Measurements from ENCODE around the gene NAA40. TPM values are rescaled to one million over a fixed set of nuclear protein-coding genes. Genes with fewer than 3 reads are reported as not detected.
"Not testable (repeated sequence)": the region's sequence is repeated elsewhere in the genome, so short reads cannot be mapped to it uniquely, and the experiment has no call there.

NAA40 gene
- total RNA-seq, 2 donors from 2014 or later, result 15.1 to 15.2 TPM

DNA sequence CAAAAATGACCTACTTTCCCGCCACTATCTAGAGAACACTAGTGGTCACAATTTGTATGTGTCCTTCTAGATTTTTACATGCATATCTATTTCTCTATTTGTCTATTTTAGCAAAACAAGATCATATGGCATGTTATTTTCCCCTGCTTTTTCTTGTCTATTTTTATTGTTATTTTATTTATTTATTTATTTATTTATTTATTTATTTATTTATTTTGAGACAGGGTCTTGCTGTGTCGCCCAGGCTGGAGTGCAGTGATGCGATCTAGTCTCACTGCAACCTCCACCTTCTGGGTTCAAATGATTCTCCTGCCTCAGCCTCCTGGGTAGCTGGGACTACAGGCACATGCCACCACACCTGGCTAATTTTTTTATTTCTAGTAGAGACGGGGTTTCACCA is 25.1 kb downstream of the NAA40 start:
- not testable (repeated sequence) for H3K9me3 Mint-ChIP-seq; ATAC-seq (replicated peaks in 1 of 2); H3K27ac Mint-ChIP-seq; H3K4me3 Mint-ChIP-seq; H3K27me3 Mint-ChIP-seq (ENCODE audit: low read depth); H3K4me1 Mint-ChIP-seq (ENCODE audit: low read depth); H3K36me3 Mint-ChIP-seq (ENCODE audit: insufficient read depth in 2 of 2); DNase-seq

DNA sequence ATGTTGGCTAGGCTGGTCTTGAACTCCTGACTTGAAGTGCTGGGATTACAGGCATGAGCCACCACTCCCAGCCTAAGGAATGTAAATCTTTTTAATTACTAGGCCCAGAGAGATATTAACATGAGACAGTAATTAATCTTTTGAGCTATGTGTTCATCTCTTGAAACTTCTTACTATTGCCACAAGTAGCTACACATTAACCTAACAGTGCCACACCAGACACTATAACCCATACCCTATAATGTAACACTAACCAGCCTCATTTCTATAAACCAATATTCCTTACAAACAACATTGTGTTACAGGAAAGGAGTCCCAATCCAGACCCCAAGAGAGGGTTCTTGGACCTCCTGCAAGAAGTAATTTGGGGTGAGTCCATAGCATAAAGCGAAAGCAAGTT is 27.6 kb downstream of the NAA40 start:
- Mint-ChIP-seq H3K4me1 (ENCODE audit: low read depth) (no peaks in the 10 kb centered on the region), H3K27ac (no peak overlapping the region), H3K4me3 (no peak overlapping the region), H3K36me3 (ENCODE audit: insufficient read depth in 2 of 2) (no peaks in the 10 kb centered on the region), H3K27me3 (ENCODE audit: low read depth) (peaks cover 9% of the 10 kb centered on the region), H3K9me3 (no peaks in the 10 kb centered on the region)
- ATAC-seq (replicated peaks in 1 of 2) (no peak), DNase-seq (no peak)

DNA sequence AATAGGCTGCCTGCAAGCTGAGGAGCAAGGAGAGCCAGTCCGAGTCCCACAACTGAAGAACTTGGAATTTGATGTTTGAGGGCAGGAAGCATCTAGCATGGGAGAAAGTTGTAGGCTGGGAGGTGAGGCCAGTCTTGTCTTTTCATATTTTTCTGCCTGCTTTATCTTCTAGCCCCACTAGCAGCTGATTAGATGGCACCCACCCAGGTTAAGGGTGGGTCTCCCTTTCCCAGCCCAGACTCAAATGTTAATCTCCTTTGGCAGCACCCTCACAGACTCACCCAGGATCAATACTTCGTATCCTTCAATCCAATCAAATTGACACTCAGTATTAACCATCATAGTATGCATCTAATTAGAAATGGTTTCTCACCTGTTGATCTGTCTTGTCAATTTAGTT is 30.7 kb downstream of the NAA40 start:
- peaks cover 4% of the 10 kb centered on the region for H3K4me1 Mint-ChIP-seq (ENCODE audit: low read depth)
- H3K4me3 Mint-ChIP-seq, result no peak overlapping the region
- peaks cover 3 to 4% of the 10 kb centered on the region in 2 donors for H3K36me3 Mint-ChIP-seq (ENCODE audit: insufficient read depth in 2 of 2)
- no peaks in the 10 kb centered on the region for H3K9me3 Mint-ChIP-seq
- DNase-seq, result no peak
- peaks cover 9% of the 10 kb centered on the region for H3K27me3 Mint-ChIP-seq (ENCODE audit: low read depth)
- no peak overlapping the region for H3K27ac Mint-ChIP-seq
- no peak for ATAC-seq (replicated peaks in 1 of 2)

DNA sequence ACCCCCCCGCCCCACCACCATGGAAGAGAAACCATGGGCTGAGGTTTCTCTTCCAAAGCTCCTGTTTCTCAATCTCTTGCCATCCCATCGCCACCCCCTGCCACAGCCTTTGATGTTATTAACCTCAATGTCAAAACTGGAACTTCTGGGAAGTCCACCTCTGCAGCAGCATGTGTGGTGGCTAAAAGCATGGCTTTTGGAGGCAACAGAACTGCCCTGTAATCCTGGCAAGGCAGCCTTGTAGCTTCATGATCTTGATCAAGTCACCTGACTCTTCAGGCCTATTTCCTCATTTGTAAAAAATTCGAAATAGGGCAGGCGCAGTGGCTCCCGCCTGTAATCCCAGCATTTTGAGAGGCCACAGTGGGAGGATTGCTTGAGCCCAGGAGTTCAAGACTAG is 32.1 kb downstream of the NAA40 start:
- no peak overlapping the region for H3K27ac Mint-ChIP-seq
- H3K4me1 Mint-ChIP-seq (ENCODE audit: low read depth), result peaks cover 11% of the 10 kb centered on the region
- ATAC-seq (replicated peaks in 1 of 2) (no peak), DNase-seq (no peak)
- no peak overlapping the region for H3K4me3 Mint-ChIP-seq
- H3K9me3 Mint-ChIP-seq, result no peaks in the 10 kb centered on the region
- H3K27me3 Mint-ChIP-seq (ENCODE audit: low read depth), result peaks cover 9% of the 10 kb centered on the region
- H3K36me3 Mint-ChIP-seq (ENCODE audit: insufficient read depth in 2 of 2), result peaks cover 6 to 12% of the 10 kb centered on the region in 2 donors

DNA sequence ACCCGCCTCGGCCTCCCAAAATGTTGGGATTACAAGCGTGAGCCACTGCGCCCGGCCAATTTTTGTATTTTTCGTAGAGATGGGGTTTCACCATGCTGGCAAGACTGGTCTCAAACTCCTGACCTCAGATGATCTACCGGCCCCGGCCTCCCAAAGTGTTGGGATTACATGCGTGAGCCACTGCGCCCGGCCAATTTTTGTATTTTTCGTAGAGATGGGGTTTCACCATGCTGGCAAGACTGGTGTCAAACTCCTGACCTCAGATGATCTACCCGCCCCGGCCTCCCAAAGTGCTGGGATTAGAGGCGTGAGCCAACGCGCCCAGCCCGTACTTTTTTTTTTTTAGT is 35.1 kb downstream of the NAA40 start:
- H3K27me3 Mint-ChIP-seq (ENCODE audit: low read depth); H3K27ac Mint-ChIP-seq; DNase-seq; ATAC-seq (replicated peaks in 1 of 2); H3K9me3 Mint-ChIP-seq: not testable (repeated sequence)
- Mint-ChIP-seq H3K4me3 (peak overlapping the region; percentile 98 to 100), H3K4me1 (ENCODE audit: low read depth) (peaks cover 27% of the 10 kb centered on the region), H3K36me3 (ENCODE audit: insufficient read depth in 2 of 2) (peaks cover 8 to 25% of the 10 kb centered on the region in 2 donors)

DNA sequence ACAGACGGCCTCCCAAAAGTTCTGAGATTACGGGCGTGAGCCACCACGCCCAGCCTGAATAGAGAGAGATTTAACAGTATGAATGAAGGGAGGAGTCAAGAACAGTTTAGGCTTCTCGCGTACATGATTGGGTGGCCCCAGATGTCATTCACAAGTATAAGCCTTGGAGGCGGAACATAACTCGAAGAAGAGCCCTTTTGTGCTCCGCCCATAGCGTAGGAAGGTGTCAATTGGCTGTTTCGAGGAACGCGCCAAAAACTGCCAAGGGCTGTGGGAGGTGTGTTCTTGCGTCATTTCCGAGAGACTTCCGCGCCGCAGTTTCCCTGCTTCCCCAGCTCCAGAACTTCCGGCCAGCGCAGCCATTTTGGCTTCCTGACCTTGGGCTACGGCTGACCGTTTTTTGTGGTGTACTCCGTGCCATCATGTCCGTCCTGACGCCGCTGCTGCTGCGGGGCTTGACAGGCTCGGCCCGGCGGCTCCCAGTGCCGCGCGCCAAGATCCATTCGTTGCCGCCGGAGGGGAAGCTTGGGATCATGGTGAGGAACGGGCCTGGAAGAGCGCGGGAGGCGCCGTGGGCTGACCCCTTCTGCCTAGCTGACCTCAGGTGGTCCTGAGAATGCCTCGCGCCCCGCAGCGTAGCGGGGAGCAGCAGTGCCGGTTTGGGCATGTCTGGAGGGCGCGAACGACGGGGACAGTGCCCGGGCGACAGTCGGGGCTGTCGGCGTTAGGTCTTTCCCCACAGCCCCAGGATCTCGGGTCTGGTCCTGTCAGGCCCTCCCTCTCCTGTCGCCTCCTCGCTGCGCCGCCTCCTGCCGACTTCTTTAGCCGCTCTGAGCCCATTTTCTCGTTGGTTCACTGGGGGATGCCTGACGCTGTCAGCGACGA is 35.7 kb downstream of the NAA40 start, which contains the start of gene COX8A:
COX8A (plus strand) TSS at position 362 of the 885 bp plus-strand sequence; CDS start at position 423, 61 bp downstream.
- DNase-seq (peak; percentile 92 to 97), ATAC-seq (replicated peaks in 1 of 2) (peak; percentile 98 to 99)

DNA sequence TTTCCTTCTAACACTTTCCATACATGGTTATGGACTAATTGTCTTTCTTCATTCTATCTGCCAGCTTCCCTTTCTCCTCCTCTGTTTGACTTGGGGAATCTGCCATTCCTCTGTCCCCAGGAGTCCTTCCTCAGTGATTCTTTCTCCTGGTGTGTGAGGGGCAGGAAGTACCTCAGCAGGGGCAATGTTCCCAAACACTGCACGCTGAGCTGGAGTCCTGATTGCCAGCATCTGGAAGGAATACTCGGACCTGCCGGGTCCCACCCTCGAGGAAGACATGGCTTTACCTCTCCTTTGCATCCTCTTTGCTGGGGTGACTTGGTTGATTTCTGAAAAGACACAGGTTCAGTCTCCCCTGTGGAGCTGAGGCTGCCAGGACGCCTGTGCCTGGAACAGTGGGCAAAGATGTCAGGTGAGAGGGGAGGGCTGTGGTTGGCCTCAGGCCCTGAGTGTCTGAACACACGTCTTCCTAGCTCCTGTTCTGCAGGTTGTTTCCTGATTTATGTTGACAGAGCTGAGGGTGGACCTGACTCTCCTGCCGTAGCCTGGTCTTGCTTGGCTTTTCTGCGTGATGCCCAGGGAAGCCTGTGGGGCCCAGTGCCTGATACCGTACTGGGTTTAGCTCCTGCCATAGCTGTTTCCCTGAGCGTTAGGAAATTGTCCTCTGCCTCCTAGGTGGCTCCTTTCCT is 39.9 kb downstream of the NAA40 start:
- peaks cover 5 to 23% of the 10 kb centered on the region in 2 donors for H3K36me3 Mint-ChIP-seq (ENCODE audit: insufficient read depth in 2 of 2)
- DNase-seq (no peak), ATAC-seq (replicated peaks in 1 of 2) (no peak)
- no peaks in the 10 kb centered on the region for H3K27me3 Mint-ChIP-seq (ENCODE audit: low read depth)
- H3K4me1 Mint-ChIP-seq (ENCODE audit: low read depth), result peaks cover 41% of the 10 kb centered on the region
- no peaks in the 10 kb centered on the region for H3K9me3 Mint-ChIP-seq
- no peak overlapping the region for H3K27ac Mint-ChIP-seq
- H3K4me3 Mint-ChIP-seq, result no peak overlapping the region

More for the DNA sequence above, 35.7 kb downstream of the NAA40 start, which contains the start of gene COX8A:
- Mint-ChIP-seq H3K4me1 (ENCODE audit: low read depth) (peaks cover 27% of the 10 kb centered on the region), H3K27me3 (ENCODE audit: low read depth) (peaks cover 3% of the 10 kb centered on the region), H3K4me3 (peak within 1 kb of the TSS; percentile 98 to 100), H3K36me3 (ENCODE audit: insufficient read depth in 2 of 2) (peaks cover 8 to 25% of the 10 kb centered on the region in 2 donors), H3K27ac (peak within 1 kb of the TSS; percentile 99), H3K9me3 (no peaks in the 10 kb centered on the region)

DNA sequence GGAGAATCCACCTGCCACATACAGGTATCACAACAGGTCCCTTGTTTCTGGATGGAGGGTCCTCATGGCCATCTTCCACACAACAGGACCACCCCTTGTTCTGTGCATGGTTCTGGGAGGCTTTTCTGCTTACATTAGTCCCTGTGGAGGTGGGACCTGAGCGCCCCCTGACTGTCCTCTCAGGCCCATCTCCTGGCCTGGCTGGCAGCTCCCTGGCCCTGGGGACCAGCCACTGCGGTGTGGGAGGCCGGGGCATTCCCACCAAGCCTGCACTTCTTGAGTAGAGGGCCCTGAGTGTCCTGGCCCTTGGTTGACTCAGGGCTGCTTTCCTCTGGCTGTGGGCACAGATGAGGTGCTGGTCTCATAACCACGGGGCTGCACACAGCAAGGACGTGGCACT is 40.6 kb downstream of the NAA40 start:
- DNase-seq, result no peak
- H3K36me3 Mint-ChIP-seq (ENCODE audit: insufficient read depth in 2 of 2), result peaks cover 5 to 22% of the 10 kb centered on the region in 2 donors
- no peak overlapping the region for H3K27ac Mint-ChIP-seq
- H3K9me3 Mint-ChIP-seq, result no peaks in the 10 kb centered on the region
- H3K27me3 Mint-ChIP-seq (ENCODE audit: low read depth), result no peaks in the 10 kb centered on the region
- H3K4me1 Mint-ChIP-seq (ENCODE audit: low read depth), result peaks cover 37% of the 10 kb centered on the region
- ATAC-seq (replicated peaks in 1 of 2), result no peak
- no peak overlapping the region for H3K4me3 Mint-ChIP-seq

DNA sequence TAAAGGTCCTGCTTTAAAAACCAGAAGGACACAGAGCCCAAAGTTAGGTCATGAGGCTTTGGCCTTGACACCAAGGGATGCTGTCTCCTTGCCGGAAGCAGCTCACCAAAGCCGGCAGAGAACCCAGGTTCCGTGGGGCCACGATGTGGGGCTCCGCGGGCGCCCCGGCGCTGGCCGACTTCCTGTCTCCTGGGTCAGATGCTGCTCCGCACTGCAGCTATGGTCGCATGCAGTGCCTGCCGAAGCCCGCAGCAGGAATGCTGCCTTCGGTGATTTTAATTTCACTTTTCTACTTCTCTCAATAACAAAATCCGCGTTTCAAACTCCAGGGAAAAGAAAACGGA is 47.0 kb downstream of the NAA40 start:
- peaks cover 5 to 16% of the 10 kb centered on the region in 2 donors for H3K36me3 Mint-ChIP-seq (ENCODE audit: insufficient read depth in 2 of 2)
- H3K4me1 Mint-ChIP-seq (ENCODE audit: low read depth), result peaks cover 44% of the 10 kb centered on the region
- no peaks in the 10 kb centered on the region for H3K27me3 Mint-ChIP-seq (ENCODE audit: low read depth)
- DNase-seq (peak; percentile 83 to 84), ATAC-seq (replicated peaks in 1 of 2) (peak; percentile 85)
- peak overlapping the region; percentile 97 for H3K27ac Mint-ChIP-seq
- H3K9me3 Mint-ChIP-seq, result no peaks in the 10 kb centered on the region
- peak overlapping the region; percentile 98 to 99 for H3K4me3 Mint-ChIP-seq

DNA sequence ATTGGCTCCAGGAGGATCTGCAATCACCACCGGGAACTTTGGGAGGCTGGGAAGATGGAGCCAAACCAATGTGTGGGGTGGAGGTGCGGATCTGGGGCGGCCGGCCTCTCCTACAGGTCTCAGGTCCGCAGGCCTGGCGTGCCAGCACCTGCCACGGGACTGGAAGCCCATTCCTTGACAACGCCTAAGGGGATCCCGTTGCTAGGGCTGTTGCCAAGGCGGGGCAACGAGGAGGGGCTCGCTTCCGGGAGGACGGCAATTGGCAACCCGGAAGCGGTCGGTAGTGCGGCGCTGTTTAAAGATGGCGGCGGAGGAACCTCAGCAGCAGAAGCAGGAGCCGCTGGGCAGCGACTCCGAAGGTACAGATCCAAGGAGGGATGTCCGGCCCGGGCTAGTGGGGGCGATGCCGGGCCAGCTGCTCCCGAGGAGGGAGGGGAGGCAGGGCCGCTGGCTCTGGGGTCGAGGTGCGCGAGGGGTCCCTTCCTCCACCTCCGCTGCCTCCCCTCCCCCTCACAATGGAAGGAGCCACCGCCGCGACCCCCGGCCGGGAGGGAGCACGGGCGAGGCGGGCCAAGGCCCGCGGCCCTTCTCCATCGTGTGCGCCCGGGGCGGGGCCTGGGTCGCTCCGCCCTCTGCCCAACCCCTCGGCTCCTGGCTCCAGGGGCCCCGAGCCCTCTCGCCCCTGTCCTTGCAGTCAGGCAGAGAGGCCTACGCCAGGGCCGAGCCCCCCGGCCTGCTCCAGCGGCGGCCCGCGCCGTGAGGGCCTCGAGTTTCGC is 47.5 kb downstream of the NAA40 start, which contains the start of gene OTUB1:
OTUB1 (plus strand) TSS at position 283 of the 776 bp plus-strand sequence; CDS start at position 302, 19 bp downstream.
- Mint-ChIP-seq H3K4me1 (ENCODE audit: low read depth) (peaks cover 41% of the 10 kb centered on the region), H3K27ac (peak within 1 kb of the TSS; percentile 97), H3K36me3 (ENCODE audit: insufficient read depth in 2 of 2) (peaks cover 5 to 17% of the 10 kb centered on the region in 2 donors), H3K4me3 (peak within 1 kb of the TSS; percentile 98 to 99), H3K9me3 (no peaks in the 10 kb centered on the region), H3K27me3 (ENCODE audit: low read depth) (no peaks in the 10 kb centered on the region)
- peak; percentile 94 to 95 for ATAC-seq (replicated peaks in 1 of 2)
- DNase-seq, result peak; percentile 88 to 90

DNA sequence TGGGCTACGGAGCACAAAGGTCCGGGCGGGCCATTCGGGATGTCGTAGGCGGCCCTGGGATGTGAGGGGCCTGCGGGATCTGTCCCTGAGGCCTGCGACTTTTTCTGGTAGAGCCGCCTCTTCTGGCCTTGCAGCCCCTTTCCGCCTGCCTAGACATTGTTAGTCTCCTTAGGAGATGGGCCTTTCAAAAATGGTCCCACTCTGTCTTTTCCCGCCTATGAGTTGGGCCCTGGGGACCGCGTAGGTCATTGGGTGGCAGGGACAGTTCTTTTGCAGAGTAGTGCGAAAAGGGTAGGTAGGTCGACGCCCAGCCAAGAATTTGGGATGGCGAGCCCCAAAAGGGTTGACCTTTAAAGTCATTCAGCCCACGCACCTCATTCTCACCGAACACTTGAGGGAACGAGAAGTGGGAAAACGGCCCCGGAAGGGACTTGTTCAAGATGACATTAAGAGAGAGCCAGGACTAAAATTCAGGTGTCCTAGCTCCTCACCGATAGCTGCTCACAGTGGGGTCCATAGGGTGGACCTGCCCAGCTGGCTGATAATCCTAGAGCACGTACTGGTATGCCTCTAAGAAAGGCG is 48.2 kb downstream of the NAA40 start:
- Mint-ChIP-seq H3K9me3 (no peaks in the 10 kb centered on the region), H3K4me1 (ENCODE audit: low read depth) (peaks cover 35% of the 10 kb centered on the region), H3K27me3 (ENCODE audit: low read depth) (no peaks in the 10 kb centered on the region), H3K36me3 (ENCODE audit: insufficient read depth in 2 of 2) (peaks cover 5 to 21% of the 10 kb centered on the region in 2 donors), H3K4me3 (peak overlapping the region; percentile 75 to 98), H3K27ac (no peak overlapping the region)
- DNase-seq, result no peak
- ATAC-seq (replicated peaks in 1 of 2), result no peak

DNA sequence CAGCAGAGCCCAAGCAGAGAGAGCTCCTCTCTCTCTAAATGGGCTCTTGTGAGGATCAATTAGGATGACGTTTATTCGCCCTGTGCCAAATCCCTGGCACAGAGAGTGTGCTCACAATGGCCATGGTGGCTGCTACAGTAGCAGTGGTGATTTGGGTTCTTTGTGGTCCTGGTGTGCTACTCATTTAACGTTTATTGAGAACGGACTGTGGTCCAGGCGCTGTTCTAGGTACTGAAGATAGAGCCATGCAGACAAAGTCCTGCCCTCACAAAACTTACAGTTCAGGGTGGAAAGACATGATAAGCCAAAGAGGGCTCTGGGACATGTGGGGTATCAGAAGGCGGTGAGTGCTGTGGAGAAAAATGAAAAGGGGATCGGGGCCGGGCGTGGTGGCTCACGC is 52.8 kb downstream of the NAA40 start:
- Mint-ChIP-seq H3K27ac (no peak overlapping the region), H3K27me3 (ENCODE audit: low read depth) (no peaks in the 10 kb centered on the region), H3K4me3 (no peak overlapping the region), H3K9me3 (no peaks in the 10 kb centered on the region), H3K36me3 (ENCODE audit: insufficient read depth in 2 of 2) (peaks cover 2 to 19% of the 10 kb centered on the region in 2 donors), H3K4me1 (ENCODE audit: low read depth) (peaks cover 19% of the 10 kb centered on the region)
- DNase-seq (no peak), ATAC-seq (replicated peaks in 1 of 2) (no peak)
